Liver (tissue), 9 donors: ENCODE results near the gene AIG1. TPM values are rescaled to one million over a fixed set of nuclear protein-coding genes. Genes with fewer than 3 reads are reported as not detected.

Source experiments
- DNase-seq: peaks from one replicate; pipeline ENCODE4 v3.0.0-alpha.2; 2017; ENCODE audit warnings: low spot score
- H3K27ac ChIP-seq, 2 donors: one replicate each; pipeline ENCODE4 v1.7.0; 2013; ENCODE audit warnings: inconsistent platforms in 2 of 2, low read length in 2 of 2, control low read depth in 1 of 2, low read depth in 1 of 2, mild to moderate bottlenecking in 1 of 2
- H3K27me3 ChIP-seq, 4 donors: one replicate each; pipeline versions ENCODE4 v1.6.1 to v1.7.0; 2013; ENCODE audit warnings: low read length in 3 of 4, inconsistent platforms in 1 of 4, mild to moderate bottlenecking in 1 of 4, moderate library complexity in 1 of 4; ENCODE audit not compliant: control insufficient read depth in 4 of 4, insufficient read depth in 4 of 4
- H3K36me3 ChIP-seq, 4 donors: one replicate each; pipeline versions ENCODE4 v1.6.1 to v1.7.0; 2013; ENCODE audit warnings: low read length in 3 of 4, mild to moderate bottlenecking in 3 of 4, low read depth in 1 of 4, moderate library complexity in 1 of 4; ENCODE audit not compliant: control insufficient read depth in 4 of 4, insufficient read depth in 3 of 4
- H3K4me1 ChIP-seq, 4 donors: one replicate each; pipeline versions ENCODE4 v1.6.1 to v1.7.0; 2013; ENCODE audit warnings: low read length in 3 of 4, mild to moderate bottlenecking in 3 of 4, moderate library complexity in 1 of 4; ENCODE audit not compliant: control insufficient read depth in 4 of 4, insufficient read depth in 4 of 4
- H3K4me3 ChIP-seq, 3 donors: one replicate each; pipeline versions ENCODE4 v1.6.1 to v1.7.0; 2013; ENCODE audit warnings: low read length in 3 of 3, control low read depth in 1 of 3, low read depth in 1 of 3, mild to moderate bottlenecking in 1 of 3
- H3K9ac ChIP-seq, 2 donors: one replicate each; pipeline ENCODE4 v1.7.0; 2013; ENCODE audit warnings: low read length in 2 of 2, mild to moderate bottlenecking in 2 of 2, moderate library complexity in 2 of 2, control low read depth in 1 of 2, low read depth in 1 of 2
- H3K9me3 ChIP-seq, 4 donors: one replicate each; pipeline versions ENCODE4 v1.6.1 to v1.7.0; 2013; ENCODE audit warnings: low read length in 3 of 4; ENCODE audit not compliant: control insufficient read depth in 4 of 4
- ATF3 ChIP-seq: IDR thresholded peaks from 2 replicates; pipeline ENCODE4 v1.6.1; 2016; ENCODE audit warnings: antibody characterized with exemption
- EGR1 ChIP-seq, 2 donors: IDR thresholded peaks; 2 replicates each; pipeline ENCODE4 v1.6.1; 2016 to 2018; ENCODE audit warnings: antibody characterized with exemption in 2 of 2, low read depth in 2 of 2
- FOXA1 ChIP-seq: IDR thresholded peaks from 2 replicates; pipeline ENCODE4 v1.6.1; 2016; ENCODE audit warnings: antibody characterized with exemption
- FOXA2 ChIP-seq: IDR thresholded peaks from 2 replicates; pipeline ENCODE4 v1.6.1; 2016; ENCODE audit warnings: antibody characterized with exemption
- GABPA ChIP-seq, 2 donors: IDR thresholded peaks in 1 of 2; conservative IDR thresholded peaks in 1 of 2; 2 replicates each; pipeline ENCODE4 v1.6.1; 2016; ENCODE audit warnings: antibody characterized with exemption in 2 of 2, mild to moderate bottlenecking in 1 of 2, moderate library complexity in 1 of 2
- HNF4A ChIP-seq, 2 donors: conservative IDR thresholded peaks; 2 replicates each; pipeline ENCODE4 v1.6.1; 2016; ENCODE audit warnings: antibody characterized with exemption in 2 of 2, mild to moderate bottlenecking in 2 of 2
- HNF4G ChIP-seq: IDR thresholded peaks from 2 replicates; pipeline ENCODE4 v1.6.1; 2016; ENCODE audit warnings: antibody characterized with exemption
- JUND ChIP-seq, 2 donors: IDR thresholded peaks; 2 replicates each; pipeline ENCODE4 v1.6.1; 2016; ENCODE audit warnings: antibody characterized with exemption in 2 of 2
- MAX ChIP-seq: IDR thresholded peaks from 2 replicates; pipeline ENCODE4 v1.6.1; 2016; ENCODE audit warnings: antibody characterized with exemption
- NR2F2 ChIP-seq: IDR thresholded peaks from 2 replicates; pipeline ENCODE4 v1.6.1; 2016; ENCODE audit warnings: antibody characterized with exemption
- RAD21 ChIP-seq, 2 donors: IDR thresholded peaks; 2 replicates each; pipeline ENCODE4 v1.6.1; 2016; ENCODE audit warnings: antibody characterized with exemption in 2 of 2, mild to moderate bottlenecking in 2 of 2
- RXRA ChIP-seq, 2 donors: IDR thresholded peaks; 2 replicates each; pipeline ENCODE4 v1.6.1; 2017 to 2018; ENCODE audit warnings: antibody characterized with exemption in 2 of 2, mild to moderate bottlenecking in 1 of 2
- SP1 ChIP-seq: IDR thresholded peaks from 2 replicates; pipeline ENCODE4 v1.6.1; 2018; ENCODE audit warnings: antibody characterized with exemption, mild to moderate bottlenecking
- TAF1 ChIP-seq: conservative IDR thresholded peaks from 2 replicates; pipeline ENCODE4 v1.6.1; 2016; ENCODE audit warnings: antibody characterized with exemption, mild to moderate bottlenecking
- YY1 ChIP-seq: IDR thresholded peaks from 2 replicates; pipeline ENCODE4 v1.6.1; 2016; ENCODE audit warnings: antibody characterized with exemption, mild to moderate bottlenecking
- ZBTB33 ChIP-seq: IDR thresholded peaks from 2 replicates; pipeline ENCODE4 v1.6.1; 2016; ENCODE audit warnings: antibody characterized with exemption
- WGBS: extraction: QIAGEN DNeasy Blood & Tissue Kit; methylation state at CpG from one replicate; pipeline ENCODE4 v1.1.7; 2013; 5-methylcytosine and 5-hydroxymethylcytosine counted together
- polyA plus RNA-seq, 2 donors: library from polyadenylated mRNA; stranded (reverse) in 1 of 2; unstranded in 1 of 2; fragments of 200-250 nt in 1 of 2; fragments of >200 nt in 1 of 2; fragmentation: Nextera tagmentation in 1 of 2; extraction: Ambion mirVana in 1 of 2; gene quantifications; one replicate each; pipeline versions ENCODE4 v1.2.1 to v1.2.3, GENCODE V29; 2013 to 2015
- total RNA-seq, 2 donors: library from RNA; depleted of rRNA; stranded (reverse); fragments of >200 nt; gene quantifications; one replicate each; pipeline ENCODE4 v1.2.3, GENCODE V29; 2014
- TF ChIP-seq, protein P1 (sequence below): IDR thresholded peaks from 2 replicates; pipeline ENCODE4 v1.6.1; 2016; ENCODE audit warnings: antibody characterized with exemption, mild to moderate bottlenecking
- TF ChIP-seq, protein P2 (sequence below): fragments of 150-350 bp; IDR thresholded peaks from 2 replicates; pipeline ENCODE4 v1.5.1; 2017; ENCODE audit warnings: improper control_type of control experiment, low read depth, low read length; ENCODE audit not compliant: missing input control
- donor health status: healthy.
- donor health status: healthy.
- donor health status: healthy.
- donor health status: healthy.
- donor health status: healthy.

Gene AIG1
- total and polyA plus RNA-seq, 4 donors: 74.8 to 169 (median 121) TPM

DNA sequence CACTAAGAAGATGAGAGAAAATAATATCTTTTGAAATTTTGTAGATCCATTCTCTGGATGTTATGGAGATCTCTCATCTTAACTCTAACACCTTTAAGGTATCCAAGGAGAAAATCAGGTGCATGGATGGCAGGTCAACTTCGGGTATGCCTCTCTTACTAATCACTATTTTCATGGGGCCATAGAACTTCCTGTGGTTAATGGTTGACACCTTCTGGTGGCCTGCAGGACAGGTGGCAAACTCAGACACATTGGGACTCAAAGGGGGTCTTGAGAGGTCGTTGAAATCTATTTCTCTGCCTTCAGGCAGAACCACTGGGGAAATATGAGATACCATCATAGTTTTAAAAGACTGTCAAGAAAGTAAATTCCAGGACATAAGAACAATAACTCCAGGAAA lies 313.3 kb downstream of the AIG1 start:
- no peaks in the 10 kb centered on the region for H3K4me1 ChIP-seq
- 51% methylated on average over 2 of the region's 2 CpGs for WGBS
- no peak overlapping the region for H3K27ac ChIP-seq
- no peaks in the 10 kb centered on the region for H3K36me3 ChIP-seq
- H3K9me3 ChIP-seq: no peaks in the 10 kb centered on the region
- no peak for TF ChIP-seq JUND (IDR thresholded peaks at IDR 0.05)
- TF ChIP-seq ZBTB33: no peak
- TF ChIP-seq FOXA1: no peak
- TF ChIP-seq, protein P1, sequence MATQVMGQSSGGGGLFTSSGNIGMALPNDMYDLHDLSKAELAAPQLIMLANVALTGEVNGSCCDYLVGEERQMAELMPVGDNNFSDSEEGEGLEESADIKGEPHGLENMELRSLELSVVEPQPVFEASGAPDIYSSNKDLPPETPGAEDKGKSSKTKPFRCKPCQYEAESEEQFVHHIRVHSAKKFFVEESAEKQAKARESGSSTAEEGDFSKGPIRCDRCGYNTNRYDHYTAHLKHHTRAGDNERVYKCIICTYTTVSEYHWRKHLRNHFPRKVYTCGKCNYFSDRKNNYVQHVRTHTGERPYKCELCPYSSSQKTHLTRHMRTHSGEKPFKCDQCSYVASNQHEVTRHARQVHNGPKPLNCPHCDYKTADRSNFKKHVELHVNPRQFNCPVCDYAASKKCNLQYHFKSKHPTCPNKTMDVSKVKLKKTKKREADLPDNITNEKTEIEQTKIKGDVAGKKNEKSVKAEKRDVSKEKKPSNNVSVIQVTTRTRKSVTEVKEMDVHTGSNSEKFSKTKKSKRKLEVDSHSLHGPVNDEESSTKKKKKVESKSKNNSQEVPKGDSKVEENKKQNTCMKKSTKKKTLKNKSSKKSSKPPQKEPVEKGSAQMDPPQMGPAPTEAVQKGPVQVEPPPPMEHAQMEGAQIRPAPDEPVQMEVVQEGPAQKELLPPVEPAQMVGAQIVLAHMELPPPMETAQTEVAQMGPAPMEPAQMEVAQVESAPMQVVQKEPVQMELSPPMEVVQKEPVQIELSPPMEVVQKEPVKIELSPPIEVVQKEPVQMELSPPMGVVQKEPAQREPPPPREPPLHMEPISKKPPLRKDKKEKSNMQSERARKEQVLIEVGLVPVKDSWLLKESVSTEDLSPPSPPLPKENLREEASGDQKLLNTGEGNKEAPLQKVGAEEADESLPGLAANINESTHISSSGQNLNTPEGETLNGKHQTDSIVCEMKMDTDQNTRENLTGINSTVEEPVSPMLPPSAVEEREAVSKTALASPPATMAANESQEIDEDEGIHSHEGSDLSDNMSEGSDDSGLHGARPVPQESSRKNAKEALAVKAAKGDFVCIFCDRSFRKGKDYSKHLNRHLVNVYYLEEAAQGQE: no peak
- no peak for TF ChIP-seq YY1
- no peak for TF ChIP-seq GABPA (IDR thresholded peaks at IDR 0.05 in 1 of 2, conservative IDR thresholded peaks at IDR 0.05 in 1 of 2)
- TF ChIP-seq TAF1: no peak
- no peak for TF ChIP-seq FOXA2
- TF ChIP-seq RAD21 (IDR thresholded peaks at IDR 0.05): no peak
- no peak for TF ChIP-seq SP1
- no peak for TF ChIP-seq RXRA (IDR thresholded peaks at IDR 0.05)
- TF ChIP-seq ATF3: no peak
- no peak for TF ChIP-seq NR2F2
- no peak for TF ChIP-seq MAX
- TF ChIP-seq HNF4A (conservative IDR thresholded peaks at IDR 0.05): no peak
- no peak for TF ChIP-seq EGR1 (IDR thresholded peaks at IDR 0.05; ENCODE audit: low read depth in 2 of 2)
- TF ChIP-seq HNF4G: no peak
- TF ChIP-seq, protein P2, sequence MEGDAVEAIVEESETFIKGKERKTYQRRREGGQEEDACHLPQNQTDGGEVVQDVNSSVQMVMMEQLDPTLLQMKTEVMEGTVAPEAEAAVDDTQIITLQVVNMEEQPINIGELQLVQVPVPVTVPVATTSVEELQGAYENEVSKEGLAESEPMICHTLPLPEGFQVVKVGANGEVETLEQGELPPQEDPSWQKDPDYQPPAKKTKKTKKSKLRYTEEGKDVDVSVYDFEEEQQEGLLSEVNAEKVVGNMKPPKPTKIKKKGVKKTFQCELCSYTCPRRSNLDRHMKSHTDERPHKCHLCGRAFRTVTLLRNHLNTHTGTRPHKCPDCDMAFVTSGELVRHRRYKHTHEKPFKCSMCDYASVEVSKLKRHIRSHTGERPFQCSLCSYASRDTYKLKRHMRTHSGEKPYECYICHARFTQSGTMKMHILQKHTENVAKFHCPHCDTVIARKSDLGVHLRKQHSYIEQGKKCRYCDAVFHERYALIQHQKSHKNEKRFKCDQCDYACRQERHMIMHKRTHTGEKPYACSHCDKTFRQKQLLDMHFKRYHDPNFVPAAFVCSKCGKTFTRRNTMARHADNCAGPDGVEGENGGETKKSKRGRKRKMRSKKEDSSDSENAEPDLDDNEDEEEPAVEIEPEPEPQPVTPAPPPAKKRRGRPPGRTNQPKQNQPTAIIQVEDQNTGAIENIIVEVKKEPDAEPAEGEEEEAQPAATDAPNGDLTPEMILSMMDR: no peak
- no peak overlapping the region for H3K4me3 ChIP-seq
- DNase-seq: no peak
- H3K9ac ChIP-seq: no peak overlapping the region
- no peaks in the 10 kb centered on the region for H3K27me3 ChIP-seq
